Rectal smooth muscle tissue (tissue), 1 donor: ENCODE data around the gene GRM7.

Experiments
- H3K27ac ChIP-seq: one replicate; pipeline ENCODE4 v1.7.0; 2013; ENCODE audit warnings: low read depth, low read length, inconsistent platforms
- H3K27me3 ChIP-seq: one replicate; pipeline ENCODE4 v1.7.0; 2013; ENCODE audit warnings: low read length; ENCODE audit not compliant: control insufficient read depth, insufficient read depth
- H3K36me3 ChIP-seq: one replicate; pipeline ENCODE4 v1.7.0; 2013; ENCODE audit warnings: low read length; ENCODE audit not compliant: control insufficient read depth, insufficient read depth
- H3K4me1 ChIP-seq: one replicate; pipeline ENCODE4 v1.7.0; 2013; ENCODE audit warnings: low read length; ENCODE audit not compliant: control insufficient read depth, insufficient read depth
- H3K4me3 ChIP-seq: one replicate; pipeline ENCODE4 v1.7.0; 2013; ENCODE audit warnings: low read length
- H3K9ac ChIP-seq: one replicate; pipeline ENCODE4 v1.7.0; 2013; ENCODE audit warnings: low read length

GRM7 gene

DNA sequence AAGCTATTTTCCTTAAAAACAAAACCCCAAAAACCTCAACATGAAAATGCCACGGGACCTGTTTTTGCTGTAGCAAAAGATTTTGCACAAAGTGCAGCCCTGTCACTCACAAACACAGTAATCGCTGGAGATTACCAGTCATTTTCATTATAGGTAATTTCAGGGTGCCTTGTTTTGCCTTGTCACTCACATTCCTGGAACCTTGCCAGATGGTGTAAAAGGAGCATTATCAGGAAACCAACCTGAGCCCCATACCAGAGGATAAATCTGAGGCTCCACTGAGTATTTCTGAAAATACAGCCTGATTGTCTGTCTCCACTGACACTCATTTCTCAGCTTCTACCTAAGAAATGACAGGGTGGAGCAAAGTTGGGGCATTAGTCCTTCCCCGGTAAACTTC, 849.4 kb downstream of the GRM7 start:
- Histone ChIP-seq H3K4me3 (no peak overlapping the region), H3K9ac (no peak overlapping the region)

DNA sequence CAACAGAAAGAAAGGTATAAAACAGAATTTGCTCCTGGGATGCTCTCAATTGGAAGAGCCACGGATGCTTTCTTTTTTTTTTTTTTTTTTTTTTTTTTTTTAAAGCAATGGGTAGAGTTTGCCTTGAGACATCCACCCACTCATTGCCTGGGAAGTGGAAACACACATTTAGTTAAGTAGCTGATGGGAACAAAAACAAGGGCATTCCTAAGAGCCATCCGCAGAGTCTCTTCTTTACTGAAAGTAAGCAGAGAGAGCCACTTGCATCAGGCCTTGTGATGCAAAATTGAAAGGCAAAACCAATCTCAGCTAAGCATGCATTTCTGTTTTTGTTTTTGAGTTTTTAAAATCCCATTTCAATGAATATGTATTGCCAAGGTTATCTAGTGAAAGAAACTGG, 852.8 kb downstream of the GRM7 start:
- H3K27ac ChIP-seq, result no peak overlapping the region
- no peaks in the 10 kb centered on the region for H3K27me3 ChIP-seq
- H3K4me1 ChIP-seq, result no peaks in the 10 kb centered on the region
- H3K36me3 ChIP-seq, result no peaks in the 10 kb centered on the region
- no peak overlapping the region for H3K9ac ChIP-seq
- no peak overlapping the region for H3K4me3 ChIP-seq

More for the DNA sequence above, 849.4 kb downstream of the GRM7 start:
- Histone ChIP-seq H3K4me1 (no peaks in the 10 kb centered on the region), H3K27me3 (no peaks in the 10 kb centered on the region), H3K36me3 (no peaks in the 10 kb centered on the region), H3K27ac (no peak overlapping the region)

- no peaks in the 10 kb centered on the region for H3K27me3 ChIP-seq
- H3K27ac ChIP-seq, result no peak overlapping the region
- H3K9ac ChIP-seq, result no peak overlapping the region
- H3K36me3 ChIP-seq, result no peaks in the 10 kb centered on the region
- no peak overlapping the region for H3K4me3 ChIP-seq
- no peaks in the 10 kb centered on the region for H3K4me1 ChIP-seq
Measured at GRCh38 chr3:7720649-7721297, 859.9 kb downstream of the GRM7 start.

- H3K4me3 ChIP-seq, result no peak overlapping the region
Measured at GRCh38 chr3:7721869-7722268, 861.0 kb downstream of the GRM7 start.

DNA sequence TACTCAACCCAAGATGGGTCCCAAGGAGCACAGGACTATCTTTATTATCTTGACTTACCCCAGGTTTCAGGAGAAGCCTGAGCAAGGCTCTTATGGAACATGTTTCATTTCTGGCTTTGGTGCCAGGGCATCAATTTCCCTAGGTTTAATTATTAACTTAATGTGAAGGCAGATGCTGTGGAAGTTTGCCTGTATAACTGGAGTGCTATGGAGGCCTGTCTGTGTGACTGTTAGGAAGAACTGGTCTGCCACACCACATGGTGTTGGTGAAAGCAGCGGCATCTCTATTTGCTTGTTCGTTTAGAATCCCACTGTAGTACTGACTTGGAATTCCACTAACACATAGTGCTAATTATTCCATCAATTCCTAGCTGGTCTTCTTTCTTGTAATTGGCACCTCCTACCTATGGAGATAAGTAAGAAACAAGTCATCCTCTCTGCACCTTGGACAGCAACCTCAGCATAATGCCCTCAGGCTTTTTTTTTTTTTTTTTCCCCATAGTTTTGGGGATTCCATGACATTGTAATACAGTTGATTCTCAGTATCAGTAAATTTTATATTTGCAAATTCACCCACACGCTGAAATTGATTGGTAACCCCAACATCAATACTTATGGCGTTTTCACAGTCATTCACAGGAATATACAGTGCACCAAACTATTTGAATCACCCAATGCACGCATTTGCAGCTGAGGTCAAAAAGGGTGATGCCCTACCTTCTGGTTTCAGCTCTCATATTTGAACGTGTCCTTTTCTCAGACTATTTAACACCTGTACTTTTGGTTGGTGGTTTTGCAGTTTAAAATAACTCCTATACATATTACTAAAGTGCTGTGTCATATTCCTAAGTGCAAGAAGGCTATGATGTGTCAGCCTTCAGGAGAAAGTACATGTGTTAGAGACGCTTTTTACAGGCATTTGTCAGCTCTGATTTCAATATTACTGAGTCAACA, 867.9 kb downstream of the GRM7 start:
- no peak overlapping the region for H3K27ac ChIP-seq
- no peaks in the 10 kb centered on the region for H3K36me3 ChIP-seq
- H3K27me3 ChIP-seq, result no peaks in the 10 kb centered on the region
- no peak overlapping the region for H3K9ac ChIP-seq
- no peaks in the 10 kb centered on the region for H3K4me1 ChIP-seq
- H3K4me3 ChIP-seq, result no peak overlapping the region

More at GRCh38 chr3:7721869-7722268, 861.0 kb downstream of the GRM7 start:
- Histone ChIP-seq H3K4me1 (no peaks in the 10 kb centered on the region), H3K9ac (no peak overlapping the region), H3K27me3 (no peaks in the 10 kb centered on the region), H3K27ac (no peak overlapping the region), H3K36me3 (no peaks in the 10 kb centered on the region)

DNA sequence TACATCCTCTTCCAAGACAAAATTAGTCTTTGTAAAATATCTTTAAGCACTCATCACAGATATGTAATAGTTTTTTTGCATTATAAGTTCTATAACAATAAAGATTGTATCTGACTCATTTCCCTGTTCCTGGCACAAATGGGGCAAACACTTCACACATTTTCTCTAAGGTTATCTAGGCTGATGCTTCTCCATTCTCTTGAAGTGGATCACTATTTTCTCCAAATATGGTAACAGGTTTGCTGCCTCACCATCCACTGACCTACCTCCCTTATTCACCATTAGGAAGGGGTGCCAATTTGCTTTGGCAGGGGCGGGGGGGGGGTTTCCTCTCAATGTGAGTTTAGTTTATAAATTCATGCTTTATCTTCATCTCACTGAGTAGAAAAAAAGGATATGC, 873.0 kb downstream of the GRM7 start:
- no peak overlapping the region for H3K4me3 ChIP-seq
- no peaks in the 10 kb centered on the region for H3K36me3 ChIP-seq
- no peaks in the 10 kb centered on the region for H3K27me3 ChIP-seq
- no peak overlapping the region for H3K9ac ChIP-seq
- H3K4me1 ChIP-seq, result no peaks in the 10 kb centered on the region
- H3K27ac ChIP-seq, result no peak overlapping the region

DNA sequence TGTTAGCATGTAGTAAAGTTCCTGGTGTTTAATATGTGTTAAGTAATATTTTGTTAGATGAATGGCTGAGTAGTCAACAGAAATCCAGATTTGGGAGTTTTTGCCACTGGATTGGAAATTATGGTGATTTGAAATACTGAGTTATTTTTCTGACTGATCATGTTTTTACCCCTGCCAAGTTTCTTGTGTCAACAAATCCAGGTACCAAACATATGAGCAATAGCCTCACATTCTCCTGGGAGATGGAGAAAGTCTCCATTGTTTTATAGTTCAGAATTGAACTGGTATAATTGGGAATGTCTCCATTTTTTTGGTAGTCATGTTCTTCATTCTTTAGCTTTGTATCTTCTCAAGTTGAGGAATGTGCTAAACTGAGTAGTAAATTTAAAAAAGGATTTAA, 873.5 kb downstream of the GRM7 start:
- Histone ChIP-seq H3K4me3 (no peak overlapping the region), H3K9ac (no peak overlapping the region), H3K27me3 (no peaks in the 10 kb centered on the region), H3K4me1 (no peaks in the 10 kb centered on the region), H3K36me3 (no peaks in the 10 kb centered on the region), H3K27ac (no peak overlapping the region)

- Histone ChIP-seq H3K9ac (no peak overlapping the region), H3K36me3 (no peaks in the 10 kb centered on the region), H3K27ac (no peak overlapping the region), H3K4me1 (no peaks in the 10 kb centered on the region), H3K4me3 (no peak overlapping the region), H3K27me3 (no peaks in the 10 kb centered on the region)
Measured at GRCh38 chr3:7737263-7737662, 876.3 kb downstream of the GRM7 start.

DNA sequence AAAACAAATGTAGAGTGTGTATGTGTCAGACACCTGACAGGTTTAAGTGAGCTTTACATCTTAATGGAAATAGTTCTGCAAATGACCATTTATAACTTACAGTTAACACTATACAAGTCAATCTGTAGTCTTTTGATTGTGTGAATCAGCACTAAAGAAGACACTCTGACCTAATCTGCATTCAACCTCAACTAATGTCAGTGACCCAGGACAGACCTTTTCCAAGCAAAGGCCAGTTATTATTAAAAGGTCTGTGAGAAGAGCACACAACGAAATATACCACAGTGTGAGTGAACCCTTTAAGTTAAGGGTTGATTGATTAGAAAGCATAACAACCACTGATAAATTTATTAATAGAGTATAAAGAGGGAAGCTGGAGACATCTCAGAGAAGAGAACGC, 878.8 kb downstream of the GRM7 start:
- H3K27me3 ChIP-seq, result no peaks in the 10 kb centered on the region
- no peak overlapping the region for H3K27ac ChIP-seq
- no peaks in the 10 kb centered on the region for H3K4me1 ChIP-seq
- H3K4me3 ChIP-seq, result no peak overlapping the region
- no peaks in the 10 kb centered on the region for H3K36me3 ChIP-seq
- no peak overlapping the region for H3K9ac ChIP-seq

DNA sequence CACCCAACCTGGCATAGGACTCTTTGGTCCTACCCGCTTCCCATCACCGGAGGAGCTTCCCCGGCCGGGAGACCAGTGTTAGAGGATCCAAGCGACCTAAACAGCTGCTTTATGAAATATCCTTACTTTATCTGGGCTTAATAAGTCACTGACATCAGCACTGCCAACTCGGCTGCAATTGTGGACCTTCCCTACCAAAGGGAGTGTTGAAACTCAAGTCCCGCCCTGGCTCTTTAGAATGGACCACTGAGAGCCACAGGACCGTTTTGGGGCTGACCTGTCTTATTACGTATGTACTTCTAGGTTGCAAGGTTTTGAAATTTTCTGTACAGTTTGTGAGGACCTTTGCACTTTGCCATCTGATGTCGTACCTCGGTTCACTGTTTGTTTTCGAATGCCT, 879.5 kb downstream of the GRM7 start:
- no peaks in the 10 kb centered on the region for H3K36me3 ChIP-seq
- no peaks in the 10 kb centered on the region for H3K27me3 ChIP-seq
- H3K4me3 ChIP-seq, result no peak overlapping the region
- H3K4me1 ChIP-seq, result no peaks in the 10 kb centered on the region
- no peak overlapping the region for H3K27ac ChIP-seq
- H3K9ac ChIP-seq, result no peak overlapping the region

GRCh38 chr3:7744850-7745249, 883.9 kb downstream of the GRM7 start:
- Histone ChIP-seq H3K36me3 (no peaks in the 10 kb centered on the region), H3K27ac (no peak overlapping the region), H3K9ac (no peak overlapping the region), H3K4me3 (no peak overlapping the region), H3K27me3 (no peaks in the 10 kb centered on the region), H3K4me1 (no peaks in the 10 kb centered on the region)

GRCh38 chr3:7745711-7746110, 884.8 kb downstream of the GRM7 start:
- no peak overlapping the region for H3K4me3 ChIP-seq
- H3K27ac ChIP-seq, result no peak overlapping the region
- no peaks in the 10 kb centered on the region for H3K4me1 ChIP-seq
- H3K36me3 ChIP-seq, result no peaks in the 10 kb centered on the region
- no peak overlapping the region for H3K9ac ChIP-seq
- H3K27me3 ChIP-seq, result no peaks in the 10 kb centered on the region
